LNCAP (cell line): ENCODE results near the gene PLPPR3.

Experiments
- TF ChIP-seq, protein P1 (sequence below): fragments of 450-650 bp; IDR thresholded peaks from 2 replicates; pipeline ENCODE4 v1.5.1; 2017; ENCODE audit warnings: mild to moderate bottlenecking

PLPPR3 gene

GRCh38 chr19:800360-801029 is 21.3 kb downstream of the PLPPR3 start:
- TF ChIP-seq, protein P1, sequence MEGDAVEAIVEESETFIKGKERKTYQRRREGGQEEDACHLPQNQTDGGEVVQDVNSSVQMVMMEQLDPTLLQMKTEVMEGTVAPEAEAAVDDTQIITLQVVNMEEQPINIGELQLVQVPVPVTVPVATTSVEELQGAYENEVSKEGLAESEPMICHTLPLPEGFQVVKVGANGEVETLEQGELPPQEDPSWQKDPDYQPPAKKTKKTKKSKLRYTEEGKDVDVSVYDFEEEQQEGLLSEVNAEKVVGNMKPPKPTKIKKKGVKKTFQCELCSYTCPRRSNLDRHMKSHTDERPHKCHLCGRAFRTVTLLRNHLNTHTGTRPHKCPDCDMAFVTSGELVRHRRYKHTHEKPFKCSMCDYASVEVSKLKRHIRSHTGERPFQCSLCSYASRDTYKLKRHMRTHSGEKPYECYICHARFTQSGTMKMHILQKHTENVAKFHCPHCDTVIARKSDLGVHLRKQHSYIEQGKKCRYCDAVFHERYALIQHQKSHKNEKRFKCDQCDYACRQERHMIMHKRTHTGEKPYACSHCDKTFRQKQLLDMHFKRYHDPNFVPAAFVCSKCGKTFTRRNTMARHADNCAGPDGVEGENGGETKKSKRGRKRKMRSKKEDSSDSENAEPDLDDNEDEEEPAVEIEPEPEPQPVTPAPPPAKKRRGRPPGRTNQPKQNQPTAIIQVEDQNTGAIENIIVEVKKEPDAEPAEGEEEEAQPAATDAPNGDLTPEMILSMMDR = no peak

GRCh38 chr19:799076-799881 is 22.5 kb downstream of the PLPPR3 start:
- TF ChIP-seq, protein P1 = peak; percentile 45

- TF ChIP-seq, protein P1 = no peak
Observed at GRCh38 chr19:798415-799075, 23.2 kb downstream of the PLPPR3 start.

DNA sequence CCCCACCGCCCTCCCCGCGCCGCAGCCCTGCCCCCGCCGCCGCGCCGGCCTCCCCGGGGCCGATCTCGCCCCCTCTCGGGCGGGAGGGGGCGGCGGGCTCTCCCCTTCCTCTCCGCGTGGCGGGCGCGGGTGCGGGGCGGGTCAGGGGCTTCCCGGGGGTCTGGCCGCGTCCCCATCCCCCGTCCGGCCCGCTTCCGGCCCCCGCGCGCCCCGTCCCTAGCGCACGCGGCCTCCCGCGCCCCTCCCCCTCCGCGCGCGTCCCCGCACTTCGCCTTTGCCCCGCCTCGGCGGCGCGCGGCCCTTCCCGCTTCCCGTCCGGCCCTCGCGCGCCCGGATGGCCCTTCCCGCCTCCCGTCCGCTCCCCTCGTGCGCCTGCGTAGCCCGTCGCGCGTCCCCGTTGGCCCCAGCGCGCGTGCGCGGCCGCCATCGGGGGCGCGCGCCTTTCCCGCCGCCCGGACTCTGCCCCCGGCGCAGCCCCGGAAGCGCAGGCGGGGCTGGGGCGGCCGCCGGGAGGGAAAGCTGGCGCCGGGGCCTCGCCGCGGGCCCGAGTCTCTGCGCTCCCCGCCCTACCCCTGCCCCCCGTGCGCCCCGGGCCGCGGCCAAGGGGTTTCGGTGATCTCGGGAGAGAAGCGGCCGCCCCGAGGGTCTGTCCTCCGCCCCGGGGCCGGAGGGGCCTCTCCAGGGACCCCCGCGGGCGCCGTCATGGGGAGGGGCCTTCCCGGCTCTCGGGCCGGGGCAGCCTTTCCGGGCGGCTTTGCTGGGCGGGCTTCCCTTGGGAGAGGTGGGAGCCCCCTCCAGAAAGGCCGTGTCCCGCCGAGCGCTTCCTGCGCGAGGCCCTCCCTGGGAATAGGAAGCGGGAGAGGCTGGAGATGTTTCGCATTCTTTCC is 24.0 kb downstream of the PLPPR3 start:
- TF ChIP-seq, protein P1 = no peak

- TF ChIP-seq, protein P1 = no peak
Observed at GRCh38 chr19:796692-797527, 24.8 kb downstream of the PLPPR3 start, which contains the start of gene PTBP1. PTBP1 (plus strand) TSS chr19:797452; CDS start chr19:797498, 46 bp downstream.

GRCh38 chr19:795691-796581 is 25.8 kb downstream of the PLPPR3 start:
- TF ChIP-seq, protein P1 = no peak
